HepG2 (cell line): ENCODE data around the gene KREMEN1. TPM values are rescaled to one million over a fixed set of nuclear protein-coding genes. Genes with fewer than 3 reads are reported as not detected.
A peak's percentile ranks its signal among the peaks of the same experiment; 100 is the strongest.

Source experiments
- ATAC-seq: fragments of 200-7000 bp; cut with Tn5 transposase; 3 replicates; pipeline ENCODE4 v1.9.1; 2020; ENCODE audit warnings: mild to moderate bottlenecking, moderate library complexity
- BruUV-seq: library from RNA; stranded (reverse); fragments of 400-500 nt; replicated peaks from 2 replicates; lab custom pipeline; 2021; lab: Mats Ljungman, UMichigan
- CTCF ChIA-PET: fragments of 300-600 bp; formaldehyde crosslinking; extraction: SDS; loops from one replicate; lab custom pipeline; 2021; ENCODE audit warnings: low total read pairs, inconsistent platforms, low intra/inter-chr PET ratio; lab: Yijun Ruan, JAX
- POLR2A ChIA-PET: fragments of 350-600 bp; sonication (Branson Sonifier 250); formaldehyde crosslinking; loops from one replicate; lab custom pipeline; 2020; ENCODE audit warnings: antibody characterized with exemption, inconsistent platforms; lab: Yijun Ruan, JAX
- DNase-seq: peaks from one replicate; pipeline ENCODE4 v3.0.0-alpha.2; 2015; ENCODE audit warnings: low spot score
- FAIRE-seq: peaks from 3 replicates; lab custom pipeline; 2011; peaks lifted over from hg19 to GRCh38; lab: Jason Lieb, UNC
- H2AFZ ChIP-seq: one replicate; pipeline ENCODE4 v1.6.1; 2011; ENCODE audit warnings: low read length, inconsistent platforms
- H3K27ac ChIP-seq: fragments of 300-600 bp; 3 replicates; pipeline ENCODE4 v1.8.0; 2011; ENCODE audit warnings: mixed run types, mild to moderate bottlenecking, mixed read lengths, low read length, inconsistent platforms; ENCODE audit not compliant: insufficient read depth; ENCODE audit errors: extremely low read length
- H3K27me3 ChIP-seq, 2 experiments: fragments of 200-600 bp in 1 of 2; 2 replicates in 1 of 2; 3 replicates in 1 of 2; pipeline versions ENCODE4 v1.6.0 to v1.8.0; 2011; ENCODE audit warnings: low read length in 2 of 2, mild to moderate bottlenecking in 2 of 2, moderate library complexity in 2 of 2, inconsistent platforms in 1 of 2; ENCODE audit not compliant: insufficient read depth in 2 of 2, control insufficient read depth in 1 of 2
- H3K36me3 ChIP-seq, 2 experiments: fragments of 200-600 bp in 1 of 2; replicated peaks in 1 of 2; 2 replicates in 1 of 2; 3 replicates in 1 of 2; pipeline versions ENCODE4 v1.5.1 to v1.8.0; 2011; ENCODE audit warnings: low read length in 2 of 2, inconsistent platforms in 1 of 2; ENCODE audit not compliant: insufficient read depth in 2 of 2, control insufficient read depth in 1 of 2
- H3K4me1 ChIP-seq: 2 replicates; pipeline ENCODE4 v1.5.1; 2012; ENCODE audit warnings: low read length, inconsistent platforms; ENCODE audit not compliant: insufficient read depth
- H3K4me2 ChIP-seq: 2 replicates; pipeline ENCODE4 v1.6.0; 2011; ENCODE audit warnings: low read depth, low read length, inconsistent platforms
- H3K4me3 ChIP-seq, 3 experiments: fragments of 200-600 bp in 1 of 3; sonication (generic), shearing (Covaris generic) in 1 of 3; replicated peaks in 1 of 3; 2 replicates each; pipeline ENCODE4 v1.5.1; 2011 to 2016; ENCODE audit warnings: low read length in 3 of 3, inconsistent platforms in 2 of 3, low read depth in 2 of 3, mild to moderate bottlenecking in 2 of 3, control low read depth in 1 of 3, mixed read lengths in 1 of 3; ENCODE audit not compliant: insufficient read depth in 1 of 3
- H3K79me2 ChIP-seq: one replicate; pipeline ENCODE4 v1.6.1; 2011; ENCODE audit warnings: low read length, inconsistent platforms; ENCODE audit not compliant: insufficient read depth
- H3K9ac ChIP-seq: 2 replicates; pipeline ENCODE4 v1.6.0; 2011; ENCODE audit warnings: mild to moderate bottlenecking, low read depth, low read length, inconsistent platforms; ENCODE audit not compliant: insufficient read depth
- H3K9me3 ChIP-seq: 2 replicates; pipeline ENCODE4 v1.5.1; 2012; ENCODE audit warnings: mild to moderate bottlenecking, low read length
- H4K20me1 ChIP-seq: 2 replicates; pipeline ENCODE4 v1.6.0; 2011; ENCODE audit warnings: inconsistent platforms, mild to moderate bottlenecking, low read length, moderate library complexity; ENCODE audit not compliant: insufficient read depth
- ATF3 ChIP-seq: sonication (generic); formaldehyde crosslinking; IDR thresholded peaks from 2 replicates; pipeline ENCODE4 v1.4.0; 2020; ENCODE audit warnings: missing genetic modification reagents
- CHD4 ChIP-seq: fragments of 200-600 bp; sonication (generic); IDR thresholded peaks from 2 replicates; pipeline ENCODE4 v1.7.0; 2017; ENCODE audit warnings: mild to moderate bottlenecking, low read length, borderline replicate concordance
- KDM6A ChIP-seq: IDR thresholded peaks from 2 replicates; pipeline ENCODE4 v1.6.1; 2016; ENCODE audit warnings: low read depth
- NR3C1 ChIP-seq: sonication (generic); formaldehyde crosslinking; IDR thresholded peaks from 2 replicates; pipeline ENCODE4 v1.4.0; 2020; ENCODE audit warnings: missing genetic modification reagents
- POGK ChIP-seq: sonication (generic); formaldehyde crosslinking; conservative IDR thresholded peaks from 2 replicates; pipeline ENCODE4 v1.8.0; 2022; ENCODE audit warnings: mild to moderate bottlenecking, moderate library complexity, missing genetic modification reagents
- TSC22D2 ChIP-seq: sonication (generic); formaldehyde crosslinking; IDR thresholded peaks from 2 replicates; pipeline ENCODE4 v1.5.1; 2020; ENCODE audit warnings: missing genetic modification reagents, mild to moderate bottlenecking, borderline replicate concordance
- ZBTB1 ChIP-seq: sonication (generic); formaldehyde crosslinking; IDR thresholded peaks from 2 replicates; pipeline ENCODE4 v1.4.0; 2020; ENCODE audit warnings: missing genetic modification reagents, borderline replicate concordance
- ZFP37 ChIP-seq: sonication (generic); formaldehyde crosslinking; IDR thresholded peaks from 2 replicates; pipeline ENCODE4 v1.4.0; 2020; ENCODE audit warnings: missing genetic modification reagents, borderline replicate concordance
- ZNF207 ChIP-seq: fragments of 450-650 bp; IDR thresholded peaks from 2 replicates; pipeline ENCODE4 v1.6.1; 2016; ENCODE audit warnings: antibody characterized with exemption, borderline replicate concordance
- ZNF607 ChIP-seq: sonication (generic); formaldehyde crosslinking; IDR thresholded peaks from 2 replicates; pipeline ENCODE4 v1.5.1; 2020; ENCODE audit warnings: missing genetic modification reagents, mild to moderate bottlenecking, borderline replicate concordance
- ZNF615 ChIP-seq: sonication (generic); formaldehyde crosslinking; IDR thresholded peaks from 2 replicates; pipeline ENCODE4 v1.5.0; 2020; ENCODE audit warnings: mild to moderate bottlenecking, missing genetic modification reagents, borderline replicate concordance
- ZNF768 ChIP-seq: sonication (generic); formaldehyde crosslinking; IDR thresholded peaks from 2 replicates; pipeline ENCODE4 v1.4.0; 2020; ENCODE audit warnings: missing genetic modification reagents
- ZNF782 ChIP-seq: sonication (generic); formaldehyde crosslinking; IDR thresholded peaks from 2 replicates; pipeline ENCODE4 v1.4.0; 2020; ENCODE audit warnings: missing genetic modification reagents, mild to moderate bottlenecking, borderline replicate concordance
- WGBS: methylation state at CpG from one replicate; pipeline ENCODE4 v1.1.6; 2017; ENCODE audit warnings: low lambda C conversion rate; 5-methylcytosine and 5-hydroxymethylcytosine counted together
- in situ Hi-C: cut with HindIII; loops from 2 replicates; pipeline ENCODE4 v1.10.0; 2017; ENCODE audit warnings: low pct_unique_long_range_greater_than_20kb; ENCODE audit not compliant: extremely low pct_ligation_motif_present
- intact Hi-C: fragments of 100-400 bp; cut with micrococcal nuclease; formaldehyde crosslinking; loops from one replicate; pipeline ENCODE4 v1.10.0; 2022; ENCODE audit not compliant: unreplicated experiment
- polyA plus RNA-seq, 8 experiments: library from polyadenylated mRNA; depleted of rRNA in 3 of 8; stranded (reverse) in 7 of 8; unstranded in 1 of 8; fragments of >200 nt; fragmentation: Illumina TruSeq in 4 of 8; extraction: Trizol in 4 of 8; gene quantifications; 2 replicates each; pipeline versions ENCODE4 v1.2.1 to v1.2.3, GENCODE V29; 2011 to 2016; ENCODE audit warnings: low read depth in 4 of 8, missing spikeins in 1 of 8, mixed read lengths in 1 of 8; ENCODE audit not compliant: insufficient read depth in 1 of 8
- total RNA-seq, 5 experiments: library from RNA; depleted of rRNA; stranded (reverse); fragments of >200 nt; fragmentation: Illumina TruSeq; extraction: Trizol; gene quantifications; 2 replicates each; pipeline ENCODE4 v1.2.3, GENCODE V29; 2016; ENCODE audit warnings: low read depth in 1 of 5

KREMEN1 gene
- total and polyA plus RNA-seq, 2 of the 13 experiments (the other 11 are each of a cell fraction or from before 2014, with no cell fraction given) = 9.8 to 13.8 TPM

GRCh38 chr22:29203488-29204454 is 130.9 kb downstream of the KREMEN1 start:
- no peaks in the 10 kb centered on the region for H3K36me3 ChIP-seq
- FAIRE-seq (no peak), DNase-seq (no peak), ATAC-seq (no peak)
- no peak overlapping the region for H3K27ac ChIP-seq
- peaks cover 46% of the 10 kb centered on the region for H3K4me1 ChIP-seq
- intact Hi-C loops = no loop called here
- H3K4me2 ChIP-seq = no peak overlapping the region
- 18% methylated on average over 7 of the region's 9 CpGs for WGBS
- H3K4me3 ChIP-seq = no peak overlapping the region
- TF ChIP-seq ZNF768 (CRISPR knock-in tag) (peak; percentile 60; the same call in 1 of the 2 replicates), ZNF782 (CRISPR knock-in tag) (no peak)
- no peak overlapping the region for H2AFZ ChIP-seq
- peaks cover 7 to 42% of the 10 kb centered on the region in 2 experiments for H3K27me3 ChIP-seq
- H3K9me3 ChIP-seq = no peaks in the 10 kb centered on the region
- no TSS peak for BruUV-seq
- H3K79me2 ChIP-seq = no peaks in the 10 kb centered on the region
- H3K9ac ChIP-seq = no peak overlapping the region
- ChIA-PET POLR2A (interaction anchor here (0.7 kb wide), 1 partner anchor 468 kb away, joined by 3 read pairs; no protein-coding TSS in a partner anchor), CTCF (interaction anchor here (1.0 to 1.7 kb wide), 2 partner anchors 29 to 42 kb away, joined by 3 to 18 read pairs; no protein-coding TSS in a partner anchor)
- in situ Hi-C loops = loop anchor here (5.0 kb wide), 1 partner anchor 44 kb away; no protein-coding TSS in a partner anchor
- no peaks in the 10 kb centered on the region for H4K20me1 ChIP-seq

GRCh38 chr22:29204455-29205183 is 131.8 kb downstream of the KREMEN1 start:
- H3K79me2 ChIP-seq = no peaks in the 10 kb centered on the region
- intact Hi-C loops (no loop called here), in situ Hi-C loops (loop anchor here (5.0 kb wide), 1 partner anchor 43 kb away; no protein-coding TSS in a partner anchor)
- H3K27me3 ChIP-seq = peaks cover 7 to 44% of the 10 kb centered on the region in 2 experiments
- no peak overlapping the region for H3K27ac ChIP-seq
- ATAC-seq = peak; percentile 4; the same call in 1 of the 3 replicates
- no peaks in the 10 kb centered on the region for H4K20me1 ChIP-seq
- BruUV-seq = no TSS peak
- H3K9ac ChIP-seq = no peak overlapping the region
- no peak overlapping the region for H3K4me3 ChIP-seq
- CTCF ChIA-PET = interaction anchor here (2.7 kb wide), 1 partner anchor 41 kb away, joined by 11 read pairs; no protein-coding TSS in a partner anchor
- POLR2A ChIA-PET = interaction anchor here (1.5 kb wide), 1 partner anchor 41 kb away, joined by 4 read pairs; no protein-coding TSS in a partner anchor
- no peaks in the 10 kb centered on the region for H3K9me3 ChIP-seq
- DNase-seq = no peak
- FAIRE-seq = no peak
- H3K36me3 ChIP-seq = no peaks in the 10 kb centered on the region
- 67% methylated on average over 5 of the region's 8 CpGs for WGBS
- no peak overlapping the region for H2AFZ ChIP-seq
- peaks cover 49% of the 10 kb centered on the region for H3K4me1 ChIP-seq
- H3K4me2 ChIP-seq = no peak overlapping the region
- TF ChIP-seq POGK (no peak), TSC22D2 (CRISPR knock-in tag) (no peak), ZNF615 (no peak), ZNF207 (no peak), KDM6A (CRISPR knock-in tag) (no peak), NR3C1 (CRISPR knock-in tag) (no peak), ZFP37 (CRISPR knock-in tag) (no peak), ZBTB1 (CRISPR knock-in tag) (no peak), ATF3 (no peak), CHD4 (no peak), ZNF607 (CRISPR knock-in tag) (no peak)
